Common myeloid progenitor, CD34-positive (primary cell): ENCODE data around the gene MPV17L.

Source experiments
- CTCF ChIA-PET: fragments of 350-600 bp; sonication (Branson Sonifier 250); formaldehyde crosslinking; loops from one replicate; lab custom pipeline; 2021; ENCODE audit warnings: antibody characterized with exemption; lab: Charles Lee
- POLR2A ChIA-PET: fragments of 350-600 bp; sonication (Branson Sonifier 250); formaldehyde crosslinking; loops from one replicate; lab custom pipeline; 2021; ENCODE audit warnings: antibody characterized with exemption; lab: Charles Lee
- DNase-seq, 3 donors: peaks; one replicate each; pipeline versions ENCODE4 v3.0.0 to v3.0.0-alpha.2; 2013
- H3K27ac ChIP-seq, 2 experiments: 1 replicate in 1 of 2; 2 replicates in 1 of 2; pipeline ENCODE4 v1.7.0; 2013; ENCODE audit warnings: inconsistent platforms in 2 of 2, low read length in 2 of 2, mild to moderate bottlenecking in 2 of 2, low read depth in 1 of 2, moderate library complexity in 1 of 2; ENCODE audit not compliant: severe bottlenecking in 2 of 2, insufficient read depth in 1 of 2, poor library complexity in 1 of 2
- H3K27me3 ChIP-seq, 5 experiments: replicated peaks in 2 of 5; 1 replicate in 3 of 5; 2 replicates in 2 of 5; pipeline versions ENCODE4 v1.6.1 to v1.7.0; 2013; ENCODE audit warnings: low read length in 4 of 5, mild to moderate bottlenecking in 2 of 5, moderate library complexity in 2 of 5, inconsistent platforms in 1 of 5; ENCODE audit not compliant: insufficient read depth in 5 of 5, control insufficient read depth in 4 of 5
- H3K36me3 ChIP-seq, 4 experiments: 1 replicate in 2 of 4; 2 replicates in 2 of 4; pipeline versions ENCODE4 v1.6.1 to v1.7.0; 2013; ENCODE audit warnings: low read length in 3 of 4, control low read depth in 1 of 4, mild to moderate bottlenecking in 1 of 4; ENCODE audit not compliant: control insufficient read depth in 4 of 4, insufficient read depth in 4 of 4
- H3K4me1 ChIP-seq, 4 experiments: 1 replicate in 3 of 4; 2 replicates in 1 of 4; pipeline versions ENCODE4 v1.6.1 to v1.7.1; 2013; ENCODE audit warnings: low read length in 3 of 4, mild to moderate bottlenecking in 3 of 4, control low read depth in 1 of 4, inconsistent platforms in 1 of 4, moderate library complexity in 1 of 4; ENCODE audit not compliant: control insufficient read depth in 4 of 4, insufficient read depth in 4 of 4; ENCODE audit errors: control extremely low read depth in 1 of 4
- H3K4me3 ChIP-seq, 7 experiments: 1 replicate in 4 of 7; 2 replicates in 3 of 7; pipeline versions ENCODE4 v1.5.1 to v1.7.0; 2013; ENCODE audit warnings: mild to moderate bottlenecking in 7 of 7, low read length in 6 of 7, moderate library complexity in 6 of 7, inconsistent platforms in 2 of 7, low read depth in 2 of 7, control low read depth in 1 of 7; ENCODE audit not compliant: insufficient read depth in 4 of 7, control insufficient read depth in 1 of 7; ENCODE audit errors: extremely low read depth in 1 of 7
- H3K9me3 ChIP-seq, 5 experiments: 1 replicate in 4 of 5; 2 replicates in 1 of 5; pipeline versions ENCODE4 v1.6.1 to v1.7.1; 2013; ENCODE audit warnings: low read length in 4 of 5, mild to moderate bottlenecking in 2 of 5, inconsistent platforms in 1 of 5, low read depth in 1 of 5, moderate library complexity in 1 of 5; ENCODE audit not compliant: control insufficient read depth in 4 of 5, insufficient read depth in 2 of 5; ENCODE audit errors: control extremely low read depth in 1 of 5
- WGBS: methylation state at CpG from one replicate; pipeline ENCODE4 v1.1.5; 2013; ENCODE audit not compliant: insufficient coverage; 5-methylcytosine and 5-hydroxymethylcytosine counted together

The MPV17L gene

DNA sequence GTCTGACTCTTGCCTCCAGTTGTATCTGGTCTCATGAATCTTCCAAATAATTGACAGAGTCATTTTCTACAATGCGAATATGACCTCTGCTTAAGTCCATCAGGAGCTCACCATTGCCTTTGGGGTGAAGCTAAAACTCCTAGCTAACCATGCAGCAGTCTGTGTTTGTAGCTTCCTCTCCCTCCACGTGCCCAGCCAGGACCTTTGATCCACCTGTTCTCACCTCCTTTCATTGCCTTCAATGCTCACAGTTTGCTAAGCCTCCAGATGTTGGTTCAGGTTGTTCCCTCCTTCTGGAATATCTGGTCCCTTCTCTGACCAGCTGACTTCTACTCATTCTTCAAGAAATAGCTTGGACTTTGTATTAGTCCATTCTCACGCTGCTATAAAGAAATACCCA, 61.8 kb downstream of the MPV17L start:
- Histone ChIP-seq H3K4me1 (no peaks in the 10 kb centered on the region), H3K27me3 (no peaks in the 10 kb centered on the region), H3K27ac (no peak overlapping the region), H3K4me3 (no peak overlapping the region), H3K36me3 (no peaks in the 10 kb centered on the region), H3K9me3 (no peaks in the 10 kb centered on the region)
- CTCF ChIA-PET: interaction anchor here (1.4 kb wide), 1 partner anchor 12 kb away, joined by 4 read pairs; no protein-coding TSS in a partner anchor
- WGBS: 92% methylated on average over 2 of the region's 3 CpGs
- DNase-seq: no peak
- POLR2A ChIA-PET: no interaction called here

DNA sequence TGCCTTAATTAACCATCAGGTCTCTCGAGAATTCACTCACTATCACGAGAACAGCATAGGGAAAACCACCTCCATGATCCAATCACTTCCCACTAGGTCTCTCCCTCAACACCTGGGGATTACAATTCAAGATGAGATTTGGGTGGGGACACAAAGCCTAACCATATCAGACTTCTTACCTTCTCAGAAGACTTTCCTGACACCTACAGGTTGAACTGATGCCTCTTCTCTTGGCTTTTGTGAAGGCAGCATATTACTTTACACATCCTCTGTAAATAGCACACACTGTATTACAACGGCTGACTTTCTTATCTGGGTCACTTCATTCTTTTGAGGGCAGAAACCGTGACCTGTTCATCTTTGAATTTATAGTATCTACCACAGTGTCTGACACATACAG, 62.4 kb downstream of the MPV17L start:
- POLR2A ChIA-PET: no interaction called here
- 90% methylated on average over 2 of the region's 4 CpGs for WGBS

DNA sequence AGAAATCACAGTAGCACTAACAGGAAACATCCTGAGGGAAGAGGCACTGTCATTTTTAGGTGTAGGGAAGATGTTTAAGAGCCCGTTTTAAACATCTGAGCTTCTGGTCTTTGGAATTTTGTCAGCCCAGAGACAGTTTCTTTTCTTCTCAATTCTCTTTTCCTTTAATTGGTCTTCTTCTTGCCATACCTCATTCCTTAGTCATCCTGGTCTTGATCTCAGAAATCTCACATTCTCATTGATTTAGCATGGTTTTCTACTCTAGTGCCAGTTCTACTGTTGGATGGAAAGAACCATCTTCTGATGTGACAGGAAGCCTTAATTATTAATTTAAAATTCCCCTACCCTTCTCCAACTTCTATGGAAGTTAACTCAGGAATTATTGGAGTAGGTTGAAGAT, 64.2 kb downstream of the MPV17L start:
- Histone ChIP-seq H3K27ac (no peak overlapping the region), H3K4me1 (no peaks in the 10 kb centered on the region), H3K9me3 (no peaks in the 10 kb centered on the region), H3K27me3 (no peaks in the 10 kb centered on the region), H3K36me3 (no peaks in the 10 kb centered on the region), H3K4me3 (no peak overlapping the region)
- POLR2A ChIA-PET: no interaction called here
- DNase-seq: no peak
- WGBS: no CpG with 5 or more reads among the region's 1 CpG
- CTCF ChIA-PET: no interaction called here

More for the DNA sequence above, 62.4 kb downstream of the MPV17L start:
- H3K9me3 ChIP-seq: no peaks in the 10 kb centered on the region
- H3K27me3 ChIP-seq: no peaks in the 10 kb centered on the region
- H3K4me3 ChIP-seq: no peak overlapping the region
- no peak for DNase-seq
- no peaks in the 10 kb centered on the region for H3K36me3 ChIP-seq
- CTCF ChIA-PET: no interaction called here
- no peak overlapping the region for H3K27ac ChIP-seq
- no peaks in the 10 kb centered on the region for H3K4me1 ChIP-seq

DNA sequence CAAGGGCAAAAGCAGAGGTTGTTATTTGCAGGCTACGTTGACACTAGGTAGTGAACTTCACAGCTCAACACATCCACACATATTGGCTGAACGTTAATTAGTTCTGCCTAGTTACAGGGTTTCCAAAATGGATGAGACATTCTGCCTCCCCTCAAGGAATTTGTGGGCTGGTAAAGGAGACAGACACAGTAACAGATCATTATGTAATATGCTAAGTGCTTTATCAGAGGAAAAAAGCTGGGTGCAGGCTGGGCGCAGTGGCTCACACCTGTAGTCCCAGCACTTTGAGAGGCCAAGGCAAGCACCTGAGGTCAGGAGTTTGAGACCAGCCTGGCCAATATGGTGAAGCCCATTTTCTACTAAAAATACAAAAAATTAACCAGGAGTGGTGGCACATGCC, 65.0 kb downstream of the MPV17L start:
- Histone ChIP-seq H3K9me3 (no peaks in the 10 kb centered on the region), H3K4me3 (no peak overlapping the region), H3K36me3 (no peaks in the 10 kb centered on the region), H3K4me1 (no peaks in the 10 kb centered on the region), H3K27me3 (no peaks in the 10 kb centered on the region), H3K27ac (no peak overlapping the region)
- CTCF ChIA-PET: no interaction called here
- no peak for DNase-seq
- POLR2A ChIA-PET: no interaction called here
- WGBS: 100% methylated on average over 1 of the region's 3 CpGs

DNA sequence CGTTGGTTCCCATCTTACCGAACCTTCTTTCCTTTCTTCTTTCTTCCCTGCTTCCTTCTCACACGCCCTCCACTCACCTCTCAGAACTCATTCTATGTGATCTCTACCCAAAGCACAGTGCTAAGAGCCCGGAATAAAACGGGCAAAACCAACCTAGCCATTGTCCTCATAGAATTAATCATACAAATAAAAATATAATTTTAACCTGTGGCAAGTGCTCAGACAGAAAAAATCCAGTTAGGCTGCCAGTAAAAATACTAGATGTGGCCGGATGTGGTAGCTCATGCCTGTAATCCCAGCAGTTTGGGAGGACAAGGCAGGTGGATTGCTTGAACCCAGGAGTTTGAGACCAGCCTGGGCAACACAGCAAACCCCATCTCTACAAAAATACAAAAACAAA, 65.8 kb downstream of the MPV17L start:
- 96% methylated on average over 5 of the region's 6 CpGs for WGBS
- DNase-seq: no peak

More for the DNA sequence above, 65.8 kb downstream of the MPV17L start:
- Histone ChIP-seq H3K27me3 (no peaks in the 10 kb centered on the region), H3K36me3 (no peaks in the 10 kb centered on the region), H3K4me3 (no peak overlapping the region), H3K4me1 (no peaks in the 10 kb centered on the region), H3K27ac (no peak overlapping the region), H3K9me3 (peaks cover 0 to under 1% (median 0%) of the 10 kb centered on the region in 5 experiments)
- ChIA-PET CTCF (no interaction called here), POLR2A (no interaction called here)
